ENCODE measurements around the gene YJU2. TPM values are rescaled to one million over a fixed set of nuclear protein-coding genes. Genes with fewer than 3 reads are reported as not detected.
"Not testable (repeated sequence)": the region's sequence is repeated elsewhere in the genome, so short reads cannot be mapped to it uniquely, and the experiment has no call there.

The YJU2 gene
- total RNA-seq, 1 experiment from 2014 or later: 24.1 TPM

DNA sequence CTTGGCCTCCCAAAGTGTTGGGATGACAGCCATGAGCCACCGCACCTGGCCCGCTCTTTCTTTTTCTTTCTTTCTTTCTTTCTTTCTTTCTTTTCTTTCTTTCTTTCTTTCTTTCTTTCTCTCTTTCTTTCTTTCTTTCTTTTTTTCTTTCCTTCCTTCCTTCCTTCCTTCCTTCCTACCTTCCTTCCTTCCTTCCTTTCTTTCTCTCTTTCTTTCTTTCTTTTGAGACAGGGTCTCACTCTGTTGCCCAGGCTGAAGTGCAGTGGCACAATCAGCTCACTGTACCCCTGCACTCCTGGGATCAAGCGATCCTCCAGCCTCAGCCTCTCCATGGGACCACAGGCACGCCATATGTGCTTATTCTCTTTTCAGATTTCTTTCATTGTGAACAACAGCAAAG is 39.3 kb downstream of the YJU2 start:
- peaks cover 47% of the 10 kb centered on the region for H3K27me3 ChIP-seq (replicated peaks)
- not testable (repeated sequence) for DNase-seq (ENCODE audit: low read depth in 1 of 2, low spot score in 2 of 2); H3K36me3 ChIP-seq; H3K27ac ChIP-seq; H3K4me1 ChIP-seq (replicated peaks); H3K4me3 ChIP-seq; H3K9me3 ChIP-seq (replicated peaks)

DNA sequence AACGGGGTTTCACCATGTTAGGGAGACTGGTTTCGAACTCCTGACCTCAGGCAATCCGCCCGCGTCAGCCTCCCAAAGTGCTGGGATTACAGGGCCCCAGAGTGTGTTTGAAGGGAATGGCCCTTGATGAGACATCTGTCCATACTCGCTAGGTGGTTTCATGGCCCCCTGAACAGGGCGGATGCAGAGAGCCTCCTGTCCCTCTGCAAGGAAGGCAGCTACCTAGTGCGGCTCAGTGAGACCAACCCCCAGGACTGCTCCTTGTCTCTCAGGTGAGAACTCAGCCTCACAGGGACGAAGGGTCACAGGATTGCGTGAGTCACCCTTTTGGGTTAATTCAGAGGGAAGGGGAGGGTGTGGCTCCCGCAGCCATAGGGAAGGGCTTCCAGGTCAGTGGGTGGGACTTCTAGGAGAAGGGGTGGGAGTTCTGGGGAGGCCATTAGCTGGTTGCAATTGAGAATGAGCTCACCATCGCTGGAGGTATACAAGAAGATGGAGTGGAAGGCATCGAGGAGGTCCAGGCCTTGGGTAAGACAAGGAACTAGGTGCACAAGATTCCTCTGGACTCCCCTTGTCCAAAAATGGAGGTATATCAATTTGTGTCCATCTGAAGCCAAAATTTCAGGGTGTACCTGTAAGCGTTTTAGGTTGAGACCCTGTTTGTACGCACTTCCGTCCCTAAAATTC is 41.4 kb downstream of the YJU2 start:
- Histone ChIP-seq H3K4me1 (replicated peaks) (no peaks in the 10 kb centered on the region), H3K36me3 (no peaks in the 10 kb centered on the region), H3K9me3 (replicated peaks) (no peaks in the 10 kb centered on the region), H3K4me3 (no peak overlapping the region), H3K27me3 (replicated peaks) (peaks cover 27% of the 10 kb centered on the region), H3K27ac (no peak overlapping the region)
- DNase-seq (ENCODE audit: low read depth in 1 of 2, low spot score in 2 of 2): no peak

DNA sequence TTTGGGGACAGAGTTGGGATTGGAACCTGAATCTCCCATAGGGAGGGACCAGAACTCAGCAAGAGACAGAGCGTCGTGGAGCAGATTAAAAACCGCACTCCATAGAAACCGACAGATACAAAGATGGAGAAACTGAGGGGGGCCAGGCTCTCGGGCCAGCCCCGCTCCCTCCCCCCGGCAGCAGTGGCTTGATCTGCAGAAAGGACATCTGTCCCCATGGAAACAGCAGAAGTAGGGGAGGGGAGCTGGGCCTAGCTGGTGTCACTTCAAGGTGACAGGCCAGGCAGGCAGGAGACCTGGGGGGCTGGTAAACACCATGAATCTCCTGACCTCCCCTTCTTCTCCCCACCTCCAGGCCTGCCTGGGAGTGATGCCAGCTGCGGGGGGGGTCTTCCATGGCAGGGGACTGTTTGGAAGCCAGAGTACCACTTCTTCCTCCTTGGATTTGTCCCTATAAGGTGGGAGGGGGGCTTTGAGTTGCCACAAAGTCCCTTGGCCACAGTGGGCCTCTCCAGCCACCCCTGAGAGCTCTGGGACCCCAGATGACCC is 44.4 kb downstream of the YJU2 start:
- Histone ChIP-seq H3K9me3 (replicated peaks) (no peaks in the 10 kb centered on the region), H3K4me3 (no peak overlapping the region), H3K4me1 (replicated peaks) (no peaks in the 10 kb centered on the region), H3K27ac (no peak overlapping the region), H3K36me3 (no peaks in the 10 kb centered on the region), H3K27me3 (replicated peaks) (peaks cover 13% of the 10 kb centered on the region)
- no peak for DNase-seq (ENCODE audit: low read depth in 1 of 2, low spot score in 2 of 2)

DNA sequence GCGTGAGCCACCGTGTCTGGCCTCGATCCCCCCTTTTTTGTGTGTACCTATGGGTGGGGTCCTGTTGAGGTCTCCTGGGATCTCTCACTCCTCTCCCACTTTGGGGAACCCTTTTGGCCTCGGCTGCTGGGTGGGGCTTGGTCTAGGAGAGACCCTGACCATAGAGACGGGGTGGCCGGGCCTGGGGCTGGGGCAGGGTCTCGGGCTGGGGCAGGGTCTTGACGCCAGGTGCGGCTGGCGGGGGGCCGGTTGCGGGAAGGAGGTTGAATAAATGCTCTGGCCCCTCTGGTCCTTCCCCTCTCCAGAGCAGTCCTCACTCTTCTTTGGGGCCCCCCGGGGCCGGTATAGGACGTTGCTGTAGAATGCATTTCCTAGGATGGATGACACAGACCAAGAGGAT is 45.6 kb downstream of the YJU2 start:
- no peaks in the 10 kb centered on the region for H3K36me3 ChIP-seq
- no peak for DNase-seq (ENCODE audit: low read depth in 1 of 2, low spot score in 2 of 2)
- H3K27me3 ChIP-seq (replicated peaks): peaks cover 4% of the 10 kb centered on the region; the same call in 1 of the 2 replicates
- H3K27ac ChIP-seq: no peak overlapping the region
- no peaks in the 10 kb centered on the region for H3K4me1 ChIP-seq (replicated peaks)
- H3K4me3 ChIP-seq: no peak overlapping the region
- no peaks in the 10 kb centered on the region for H3K9me3 ChIP-seq (replicated peaks)

DNA sequence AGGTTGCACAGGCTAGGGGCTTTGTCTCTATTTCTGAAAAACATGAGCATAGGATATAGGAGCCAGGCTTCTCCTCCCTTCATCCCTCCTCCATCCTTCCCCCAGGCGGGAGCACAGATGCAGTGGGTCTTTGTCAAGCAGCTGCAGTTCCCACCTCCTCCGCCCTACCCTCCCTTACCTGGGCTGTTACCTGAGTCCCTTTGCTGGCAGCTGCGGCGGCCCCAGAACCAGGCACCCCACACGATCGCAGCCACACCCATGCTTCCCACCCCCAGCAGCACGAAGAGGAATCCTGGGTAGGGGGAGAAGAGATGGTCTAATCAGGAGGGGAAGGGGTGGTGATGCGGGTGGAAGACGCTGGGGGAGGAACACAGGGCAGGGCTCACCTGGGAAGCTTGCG is 47.5 kb downstream of the YJU2 start:
- no peak overlapping the region for H3K4me3 ChIP-seq
- no peaks in the 10 kb centered on the region for H3K36me3 ChIP-seq
- H3K27ac ChIP-seq: no peak overlapping the region
- peaks cover 4% of the 10 kb centered on the region; the same call in 1 of the 2 replicates for H3K27me3 ChIP-seq (replicated peaks)
- DNase-seq (ENCODE audit: low read depth in 1 of 2, low spot score in 2 of 2): no peak
- H3K9me3 ChIP-seq (replicated peaks): no peaks in the 10 kb centered on the region
- H3K4me1 ChIP-seq (replicated peaks): no peaks in the 10 kb centered on the region

DNA sequence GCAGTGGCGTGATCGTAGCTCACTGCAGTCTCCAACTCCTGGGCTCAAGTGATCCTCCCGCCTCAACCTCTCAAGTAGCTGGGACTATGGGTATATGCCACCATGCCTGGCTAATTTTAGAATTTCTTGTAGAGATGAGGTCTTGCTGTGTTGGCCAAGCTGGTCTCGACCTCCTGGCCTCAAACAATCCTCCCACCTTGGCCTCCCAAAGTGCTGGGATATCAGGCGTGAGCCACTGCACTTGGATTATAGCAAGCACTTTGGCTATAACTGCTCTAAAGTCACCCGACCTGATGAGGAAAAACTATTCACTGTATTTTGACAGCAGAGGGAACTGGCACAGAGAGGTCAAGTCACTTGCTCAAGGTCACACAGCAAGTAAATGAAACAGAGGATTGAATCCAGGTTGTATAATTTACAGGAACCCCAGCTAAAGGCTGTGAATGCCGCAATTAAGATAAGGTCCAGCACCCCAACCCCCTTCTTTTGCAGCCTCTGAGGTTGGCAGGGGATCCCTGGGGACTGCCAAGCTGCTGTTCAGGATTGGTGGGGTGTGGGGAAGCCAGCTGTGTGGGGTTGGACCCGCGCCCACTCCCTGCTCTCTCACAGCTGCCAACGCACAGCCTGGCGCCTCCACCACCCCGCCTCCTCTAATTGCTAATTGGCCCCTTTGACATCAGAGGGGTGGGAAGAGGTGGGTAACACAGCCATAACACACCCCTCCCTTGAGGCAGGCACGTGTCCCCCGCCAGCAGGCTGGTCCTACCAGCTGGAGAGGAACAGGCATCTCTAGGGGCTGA is 49.3 kb downstream of the YJU2 start:
- Histone ChIP-seq H3K4me1 (replicated peaks) (no peaks in the 10 kb centered on the region), H3K36me3 (no peaks in the 10 kb centered on the region), H3K4me3 (no peak overlapping the region), H3K27me3 (replicated peaks) (peaks cover 4% of the 10 kb centered on the region; the same call in 1 of the 2 replicates), H3K9me3 (replicated peaks) (no peaks in the 10 kb centered on the region), H3K27ac (no peak overlapping the region)
- no peak for DNase-seq (ENCODE audit: low read depth in 1 of 2, low spot score in 2 of 2)

DNA sequence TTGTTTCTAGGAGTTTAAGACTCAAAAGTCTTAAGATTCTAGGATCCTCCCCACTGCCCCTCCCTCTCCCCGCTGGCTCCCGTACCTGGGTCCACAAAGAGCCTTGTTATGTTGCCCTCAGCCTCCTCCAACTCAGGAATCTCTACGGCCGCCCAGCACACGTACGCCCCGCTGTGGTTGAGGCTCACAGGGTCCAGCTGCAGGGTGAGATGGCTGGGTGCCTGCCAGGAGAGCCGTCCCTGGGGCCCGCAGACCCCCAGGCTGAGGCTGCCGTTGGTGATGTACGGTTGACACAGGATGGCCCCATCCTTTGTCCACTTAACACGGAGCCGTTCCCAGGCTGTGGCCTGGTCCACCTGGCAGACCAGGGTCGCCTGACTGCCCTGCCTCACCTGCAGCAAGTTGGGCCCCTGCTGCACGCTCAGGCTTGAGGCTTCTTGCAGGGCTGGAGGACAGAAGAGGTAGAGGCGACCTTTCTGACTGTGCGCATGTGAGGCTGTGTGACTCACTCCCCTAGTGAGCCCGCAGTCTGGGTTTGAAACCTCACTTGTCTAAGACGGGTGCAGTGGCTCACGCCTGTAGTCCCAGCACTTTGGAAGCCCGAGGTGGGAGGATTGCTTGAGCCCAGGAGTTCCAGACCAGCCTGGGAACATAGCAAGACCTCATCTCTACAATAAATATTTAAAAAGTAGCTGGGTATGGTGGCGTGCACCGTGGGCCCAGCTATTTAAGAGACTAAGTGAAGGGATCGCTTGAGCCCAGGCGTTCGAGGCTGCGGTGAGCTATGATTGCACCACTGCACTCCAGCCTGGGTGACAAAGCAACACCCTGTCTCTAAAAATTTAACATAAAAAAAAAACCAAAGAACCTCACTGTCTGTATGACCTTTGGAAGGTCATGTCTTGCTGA is 51.3 kb downstream of the YJU2 start:
- no peak for DNase-seq (ENCODE audit: low read depth in 1 of 2, low spot score in 2 of 2)

DNA sequence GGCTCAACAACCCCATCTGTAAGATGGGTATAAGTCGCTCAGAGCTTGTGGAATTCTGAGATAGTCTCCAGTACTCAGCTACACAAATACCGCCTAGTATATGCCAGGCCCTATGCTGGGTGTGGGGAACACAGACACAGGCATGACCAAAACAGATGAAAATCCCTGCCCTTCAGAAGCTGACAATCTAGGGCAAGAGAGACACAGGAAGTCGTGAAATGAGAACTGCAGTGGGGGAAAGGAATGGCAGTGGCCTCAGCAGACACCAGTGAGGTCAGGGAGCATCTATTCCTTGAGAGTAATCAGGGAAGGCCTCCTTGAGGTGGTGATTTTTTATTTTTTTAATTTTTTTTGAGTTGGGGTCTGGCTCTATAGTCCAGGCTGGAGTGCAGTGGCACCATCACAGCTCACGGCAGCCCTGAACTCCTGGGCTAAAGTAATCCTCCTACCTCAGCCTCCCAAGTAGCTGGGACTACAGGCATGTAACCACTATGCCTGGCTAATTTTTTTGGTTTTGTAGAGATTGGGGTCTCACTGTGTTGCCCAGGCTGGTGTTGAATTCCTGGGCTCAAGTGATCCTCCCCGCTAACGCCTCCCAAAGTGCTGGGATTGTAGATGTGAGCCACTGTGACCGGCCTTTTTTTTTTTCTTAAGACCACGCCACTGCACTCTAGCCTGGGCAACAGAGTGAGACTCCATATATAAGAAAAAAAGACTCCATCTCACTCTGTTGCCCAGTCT is 52.1 kb downstream of the YJU2 start:
- Histone ChIP-seq H3K4me3 (no peak overlapping the region), H3K36me3 (no peaks in the 10 kb centered on the region), H3K9me3 (replicated peaks) (no peaks in the 10 kb centered on the region), H3K4me1 (replicated peaks) (no peaks in the 10 kb centered on the region), H3K27me3 (replicated peaks) (peaks cover 4% of the 10 kb centered on the region; the same call in 1 of the 2 replicates), H3K27ac (no peak overlapping the region)
- DNase-seq (ENCODE audit: low read depth in 1 of 2, low spot score in 2 of 2): no peak

More for the DNA sequence above, 51.3 kb downstream of the YJU2 start:
- H3K9me3 ChIP-seq (replicated peaks): no peaks in the 10 kb centered on the region
- H3K27ac ChIP-seq: no peak overlapping the region
- peaks cover 4% of the 10 kb centered on the region; the same call in 1 of the 2 replicates for H3K27me3 ChIP-seq (replicated peaks)
- H3K36me3 ChIP-seq: no peaks in the 10 kb centered on the region
- no peak overlapping the region for H3K4me3 ChIP-seq
- no peaks in the 10 kb centered on the region for H3K4me1 ChIP-seq (replicated peaks)

DNA sequence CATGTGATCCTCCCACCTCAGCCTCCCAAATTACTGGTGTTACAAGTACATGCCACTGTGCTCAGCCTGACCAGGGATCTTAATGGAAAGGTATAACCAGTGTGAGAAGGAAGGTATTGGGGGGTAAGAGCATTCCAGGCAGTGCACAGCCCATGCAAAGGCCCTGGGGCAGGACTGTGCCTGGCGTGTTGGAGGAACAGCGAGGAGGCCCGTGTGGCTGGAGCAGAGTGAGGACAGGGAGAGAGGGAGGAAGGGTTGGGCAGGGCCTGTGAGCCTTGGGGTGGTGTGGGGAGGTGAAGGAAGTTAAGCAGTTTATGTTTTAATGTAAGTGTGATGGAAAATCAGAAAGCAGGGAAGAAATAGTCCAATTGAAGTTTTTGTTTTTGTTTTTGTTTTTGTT is 53.7 kb downstream of the YJU2 start:
- H3K9me3 ChIP-seq (replicated peaks): no peaks in the 10 kb centered on the region
- H3K4me3 ChIP-seq: no peak overlapping the region
- no peaks in the 10 kb centered on the region for H3K36me3 ChIP-seq
- H3K27ac ChIP-seq: no peak overlapping the region
- H3K4me1 ChIP-seq (replicated peaks): no peaks in the 10 kb centered on the region
- no peak for DNase-seq (ENCODE audit: low read depth in 1 of 2, low spot score in 2 of 2)
- H3K27me3 ChIP-seq (replicated peaks): no peaks in the 10 kb centered on the region

DNA sequence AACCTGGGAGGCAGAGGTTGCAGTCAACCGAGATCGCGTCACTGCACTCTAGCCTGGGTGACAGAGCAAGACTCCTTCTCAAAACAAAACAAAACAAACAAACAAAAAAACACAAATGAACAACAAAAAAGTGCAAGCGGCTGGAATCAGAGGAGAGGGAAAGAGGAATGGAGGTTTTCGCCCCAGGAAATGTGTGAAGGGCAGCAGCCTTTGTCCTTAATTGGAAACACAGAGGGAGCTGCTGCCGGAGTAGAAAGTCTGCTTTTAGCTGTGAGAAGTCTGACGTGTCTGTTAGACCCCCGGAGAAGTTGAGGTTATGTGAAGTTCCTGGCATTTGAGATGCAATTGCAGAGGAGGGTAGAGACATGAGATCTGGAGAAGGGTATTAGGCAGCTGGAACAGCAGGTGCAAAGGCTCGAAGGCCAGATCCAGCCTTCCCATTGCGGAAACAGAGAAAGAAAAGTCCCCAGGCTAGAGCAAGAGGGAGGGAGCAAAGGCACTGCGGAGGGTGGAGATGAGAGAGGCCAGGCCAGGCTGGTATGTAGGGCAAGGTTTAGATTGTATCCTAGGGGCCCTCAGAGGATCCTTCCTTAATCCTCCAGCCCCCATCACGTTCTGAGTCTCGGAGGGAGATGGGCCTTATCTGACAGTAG is 54.8 kb downstream of the YJU2 start:
- H3K9me3 ChIP-seq (replicated peaks): no peaks in the 10 kb centered on the region
- no peak overlapping the region for H3K4me3 ChIP-seq
- DNase-seq (ENCODE audit: low read depth in 1 of 2, low spot score in 2 of 2): no peak
- no peaks in the 10 kb centered on the region for H3K36me3 ChIP-seq
- no peak overlapping the region for H3K27ac ChIP-seq
- H3K4me1 ChIP-seq (replicated peaks): no peaks in the 10 kb centered on the region
- H3K27me3 ChIP-seq (replicated peaks): no peaks in the 10 kb centered on the region

DNA sequence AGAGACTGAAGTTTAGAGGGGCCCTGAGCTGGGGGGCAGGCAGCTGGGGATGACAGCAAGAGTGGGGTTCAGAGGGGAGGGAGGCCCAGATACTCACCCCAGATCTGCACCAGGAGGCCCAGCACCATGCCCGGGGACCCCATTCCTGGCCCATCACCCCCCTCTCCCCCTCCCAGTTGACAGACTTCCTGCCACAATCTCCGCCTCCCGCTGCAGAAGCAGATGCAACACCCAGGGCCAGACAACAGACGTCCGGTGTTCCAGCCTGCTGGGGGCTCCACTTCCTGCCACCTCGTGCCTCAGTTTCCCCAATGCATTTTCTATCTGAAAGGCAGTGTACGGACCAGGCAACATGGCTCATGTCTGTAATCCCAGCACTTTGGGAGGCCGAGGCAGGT is 55.4 kb downstream of the YJU2 start, which contains the start of gene TMIGD2:
TMIGD2 (minus strand) TSS at position 147 of the 398 bp plus-strand sequence; CDS start at position 143, 4 bp downstream.
- no peak for DNase-seq (ENCODE audit: low read depth in 1 of 2, low spot score in 2 of 2)
- no peak within 1 kb of the TSS for H3K27ac ChIP-seq
- H3K27me3 ChIP-seq (replicated peaks): no peaks in the 10 kb centered on the region
- no peaks in the 10 kb centered on the region for H3K36me3 ChIP-seq
- H3K9me3 ChIP-seq (replicated peaks): no peaks in the 10 kb centered on the region
- no peaks in the 10 kb centered on the region for H3K4me1 ChIP-seq (replicated peaks)
- no peak within 1 kb of the TSS for H3K4me3 ChIP-seq

DNA sequence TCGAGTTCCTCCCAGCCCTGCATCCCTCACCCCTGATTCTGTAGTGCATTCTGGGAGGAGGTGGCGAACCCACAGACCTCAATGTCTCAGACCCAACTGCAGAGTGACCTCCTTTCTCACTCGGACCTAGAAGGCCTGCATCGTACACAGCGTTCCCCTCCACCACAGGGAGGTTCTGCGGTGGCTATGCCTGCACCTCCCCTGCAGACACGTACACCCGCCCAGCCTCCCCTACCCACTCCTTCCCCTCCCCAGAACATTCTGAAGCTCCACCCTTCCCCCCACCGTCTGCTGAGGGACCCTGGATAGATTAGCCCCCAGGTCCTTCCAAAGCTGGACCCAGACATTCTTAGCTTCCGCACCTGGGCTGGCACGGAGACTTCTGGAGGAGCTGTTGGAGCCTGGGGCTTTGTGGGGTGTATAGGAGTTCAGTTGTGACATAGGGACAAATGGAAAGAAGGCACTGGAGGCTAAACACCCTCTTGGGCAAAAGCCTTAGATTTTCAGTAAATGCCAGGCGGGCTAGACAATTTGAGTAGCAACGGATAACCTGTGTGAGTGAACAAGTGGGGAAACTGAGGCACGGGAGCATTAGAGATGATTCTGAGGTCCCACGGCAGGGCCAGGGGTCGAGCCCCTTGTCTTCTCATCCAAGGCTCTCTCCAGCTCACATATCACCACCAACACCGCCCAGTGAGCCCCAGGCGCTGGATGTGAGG is 57.1 kb downstream of the YJU2 start:
- H3K4me1 ChIP-seq (replicated peaks): no peaks in the 10 kb centered on the region
- no peak for DNase-seq (ENCODE audit: low read depth in 1 of 2, low spot score in 2 of 2)

More for the DNA sequence above, 57.1 kb downstream of the YJU2 start:
- no peaks in the 10 kb centered on the region for H3K27me3 ChIP-seq (replicated peaks)
- H3K9me3 ChIP-seq (replicated peaks): no peaks in the 10 kb centered on the region
- peak overlapping the region; percentile 28 for H3K4me3 ChIP-seq
- no peaks in the 10 kb centered on the region for H3K36me3 ChIP-seq
- H3K27ac ChIP-seq: no peak overlapping the region

All from SJSA1 (cell line).